HG03575 (cell line): ENCODE results near the gene CLDN6.

Experiments used
- ATAC-seq: cut with Tn5 transposase; IDR thresholded peaks from one replicate; pipeline ENCODE4 v1.9.1; 2021; ENCODE audit not compliant: unreplicated experiment, insufficient number of reproducible peaks, low FRiP score; ENCODE audit errors: extremely low read depth

CLDN6 gene

DNA sequence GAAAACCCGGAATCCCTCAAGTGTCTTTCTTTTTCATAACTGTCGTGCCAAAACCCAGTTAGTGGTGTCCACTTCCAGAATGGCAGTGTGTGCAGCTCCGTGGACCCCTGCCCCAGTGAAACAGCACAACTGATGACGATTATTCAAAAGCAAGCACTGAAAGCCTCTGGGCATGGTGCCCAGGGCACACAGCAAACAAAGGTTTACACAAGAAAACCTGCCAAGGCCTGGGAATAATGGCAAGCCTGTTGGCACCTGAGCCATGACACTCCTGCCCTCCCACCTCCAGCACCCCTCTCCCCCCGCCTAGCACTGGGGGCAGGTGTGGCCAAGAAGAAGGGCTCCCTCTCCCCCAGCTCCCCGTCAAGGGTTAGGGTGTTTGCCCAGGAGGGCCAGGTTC is 40.5 kb downstream of the CLDN6 start:
- no peak for ATAC-seq

DNA sequence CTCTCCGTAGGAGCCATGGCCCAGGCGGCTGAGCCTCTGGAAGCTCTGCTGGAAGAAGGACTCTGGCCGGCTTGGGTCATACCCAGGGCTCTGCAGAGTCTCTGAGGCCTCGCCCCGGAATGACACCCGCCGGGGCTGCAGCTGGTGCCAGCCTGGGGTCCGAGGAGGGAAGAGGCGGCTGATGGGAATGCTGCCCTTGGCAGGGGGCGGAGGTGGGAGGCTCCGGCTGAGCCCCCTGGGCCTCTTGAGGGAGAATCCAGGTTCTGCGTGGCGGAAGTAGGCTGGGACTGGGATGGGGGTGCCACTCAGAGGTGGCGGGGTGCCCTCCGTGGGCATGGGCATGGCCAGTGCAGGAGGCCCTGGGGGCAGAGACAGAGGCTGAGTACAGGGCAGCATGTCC is 41.3 kb downstream of the CLDN6 start:
- no peak for ATAC-seq

DNA sequence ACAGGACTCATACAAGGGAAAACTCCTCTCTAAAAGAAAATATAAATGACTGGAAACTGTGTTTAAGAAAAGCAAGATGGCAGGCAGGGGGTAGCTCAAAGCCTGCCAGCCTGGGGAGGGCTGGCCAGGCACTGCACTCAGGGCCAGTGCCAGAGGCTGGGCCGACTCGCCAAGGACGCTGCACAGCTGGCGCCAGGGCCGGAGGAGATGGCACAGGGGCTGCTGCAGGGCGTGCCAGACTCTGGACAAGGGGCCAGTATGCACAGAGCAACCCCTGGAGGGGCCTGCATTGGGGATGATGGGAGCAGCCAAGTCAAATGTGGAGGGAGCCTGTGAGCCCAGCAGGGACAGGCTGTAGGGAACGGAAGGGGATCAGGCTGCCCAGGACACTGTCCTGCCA is 41.8 kb downstream of the CLDN6 start:
- ATAC-seq = no peak

DNA sequence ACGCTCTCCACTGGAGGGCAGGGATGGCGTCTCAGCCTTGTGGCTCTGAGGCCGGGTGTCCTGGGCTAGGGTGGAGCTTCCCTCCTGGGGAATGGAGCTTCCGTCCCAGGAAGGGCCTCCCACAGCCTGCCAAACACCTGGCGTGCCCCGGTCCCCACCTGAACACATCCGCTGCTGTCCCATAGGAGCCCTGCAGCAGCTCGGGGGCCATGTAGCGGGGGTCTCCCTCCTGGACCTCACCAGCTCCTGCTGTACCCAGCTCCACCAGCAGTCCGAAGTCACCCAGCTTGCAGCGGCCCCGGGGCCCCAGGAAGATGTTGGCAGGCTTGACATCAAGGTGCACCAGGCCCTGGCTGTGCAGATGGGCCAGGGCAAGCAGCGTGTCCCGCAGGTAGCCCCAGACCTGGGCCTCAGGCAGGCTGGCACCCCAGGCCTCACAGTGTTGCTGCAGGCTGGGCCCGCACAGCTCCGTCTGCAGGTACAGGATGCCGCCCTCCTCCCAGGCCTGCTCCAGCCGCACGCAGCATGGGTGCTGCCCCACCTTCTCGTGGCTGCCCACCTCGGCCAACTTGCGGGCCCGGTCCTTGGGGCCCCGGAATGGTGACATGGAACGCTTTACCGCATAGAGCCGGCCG is 42.7 kb downstream of the CLDN6 start:
- no peak for ATAC-seq

DNA sequence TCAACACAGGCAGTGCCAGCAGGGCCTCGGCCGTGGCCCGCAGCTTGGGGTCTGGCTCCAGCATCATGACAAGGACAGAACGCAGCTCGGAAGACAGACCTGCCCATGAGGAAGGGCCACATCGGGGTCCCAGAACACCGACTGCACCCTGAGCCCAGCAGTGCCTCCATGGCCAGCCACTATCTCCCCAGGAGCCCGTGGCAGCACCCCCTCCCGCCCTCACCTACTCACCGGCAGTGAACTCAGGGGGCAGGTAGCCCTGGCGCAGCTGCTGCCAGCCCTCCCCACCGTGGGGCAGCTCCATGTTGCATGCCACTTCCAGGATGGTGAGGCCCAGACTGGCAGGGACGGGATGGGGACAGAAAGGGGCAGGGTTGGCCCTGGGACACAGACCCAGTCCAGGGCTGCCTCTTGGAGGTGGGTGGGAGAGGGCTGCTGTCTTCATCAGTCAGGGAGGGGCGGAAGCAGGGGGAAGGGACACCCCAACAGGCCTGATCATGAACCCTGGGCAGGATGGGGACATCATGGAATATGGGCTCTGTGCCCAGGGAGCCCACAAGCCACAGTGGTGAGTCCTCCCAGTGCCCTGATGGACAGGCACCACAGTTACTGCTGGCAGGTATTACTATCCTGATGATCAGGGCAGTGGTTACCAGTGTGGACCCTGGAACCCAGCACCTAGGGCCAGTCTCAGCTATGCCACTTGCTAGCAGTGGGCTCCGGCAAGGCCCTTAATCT is 43.5 kb downstream of the CLDN6 start:
- no peak for ATAC-seq

DNA sequence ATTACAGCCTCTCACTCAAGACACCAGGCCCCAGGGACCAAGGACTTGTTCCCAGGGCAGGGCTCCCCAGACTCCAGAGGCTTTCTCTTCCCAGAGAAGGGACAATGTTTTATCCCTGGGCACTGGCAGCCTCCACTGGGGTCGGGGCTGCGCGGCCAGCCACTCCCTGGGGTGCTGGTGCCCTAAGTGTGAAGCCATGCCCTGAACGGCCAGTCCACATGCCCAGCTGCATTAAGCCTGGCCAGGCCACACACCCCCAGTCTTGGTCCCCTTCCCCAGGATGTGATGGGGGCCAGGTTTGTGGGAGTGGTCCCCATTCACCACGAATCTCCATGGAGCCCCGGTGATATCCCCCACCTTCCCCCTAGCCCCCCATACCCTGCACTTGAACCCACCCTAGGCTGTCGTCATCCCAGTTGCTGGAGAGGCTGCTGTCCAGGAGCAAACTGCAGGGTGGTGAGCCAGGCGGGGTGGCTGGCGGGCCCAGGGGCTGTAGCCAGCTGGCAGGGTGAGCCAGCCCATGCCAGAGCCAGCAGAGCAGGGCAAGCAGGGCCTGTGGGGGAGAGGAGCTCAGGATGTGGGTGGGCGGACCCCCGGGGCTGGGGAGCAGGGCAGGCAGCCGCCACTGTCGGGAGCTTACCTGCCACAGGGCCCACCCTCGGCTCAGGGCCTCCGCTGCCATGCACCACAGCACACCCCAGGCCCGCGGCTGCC is 44.2 kb downstream of the CLDN6 start:
- ATAC-seq = no peak

DNA sequence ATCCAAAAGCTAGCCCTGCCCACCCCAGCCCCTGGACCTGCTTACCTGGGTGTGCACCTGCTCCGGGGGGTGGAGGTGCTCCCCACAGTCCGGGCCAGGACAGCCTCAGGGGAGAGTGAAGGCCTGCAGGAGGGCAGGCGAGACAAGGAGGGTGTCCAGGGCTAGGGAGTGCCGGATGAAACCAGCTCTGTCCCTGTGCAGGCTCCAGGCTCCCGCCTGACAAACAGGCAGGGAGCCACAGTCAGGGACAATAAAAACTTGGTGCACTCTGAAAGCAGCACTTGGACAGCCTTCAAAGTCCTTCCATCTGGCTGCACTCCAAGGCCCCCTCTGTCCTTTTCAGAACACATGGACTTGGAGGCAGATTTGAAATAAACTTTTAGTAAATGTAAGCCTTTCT is 44.9 kb downstream of the CLDN6 start:
- ATAC-seq = no peak

DNA sequence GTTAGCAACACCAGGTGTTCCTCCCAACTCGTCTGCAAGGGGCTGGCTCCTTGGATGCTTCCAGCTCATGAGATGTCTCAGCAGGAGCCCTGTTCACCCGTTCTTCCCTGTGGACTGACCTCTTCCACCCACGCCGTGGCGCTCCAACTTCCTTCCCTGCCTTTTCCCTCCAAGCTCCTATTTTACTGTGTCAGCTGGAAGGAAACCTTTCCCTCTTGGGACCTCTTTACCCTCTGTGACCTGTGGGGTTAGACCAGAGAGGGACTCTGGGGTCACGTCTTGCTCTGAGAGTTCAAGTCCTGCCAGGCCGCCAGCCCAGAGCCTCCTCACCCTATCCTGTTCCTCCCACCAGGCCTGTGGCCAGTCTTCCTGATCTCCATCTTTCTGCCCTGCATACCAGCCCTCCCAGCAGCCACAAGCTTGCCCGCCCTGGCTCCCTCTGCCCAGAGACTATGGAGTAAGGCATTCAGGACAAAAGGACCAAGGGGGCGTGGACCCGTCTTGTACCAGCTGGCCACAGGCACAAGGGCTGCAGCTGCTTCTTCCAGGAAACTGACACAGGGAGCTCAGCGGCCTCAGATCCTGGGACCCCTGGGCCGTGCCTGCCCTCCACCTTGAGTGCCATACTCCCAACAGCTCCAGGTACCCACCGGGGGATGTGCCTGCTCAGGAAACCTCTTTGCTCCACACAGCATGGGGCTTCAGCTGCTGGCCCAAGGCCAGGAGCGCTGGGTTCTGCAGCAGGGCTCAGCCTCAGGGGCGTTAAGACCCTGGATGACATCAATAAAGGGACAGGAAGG is 45.8 kb downstream of the CLDN6 start:
- no peak for ATAC-seq

DNA sequence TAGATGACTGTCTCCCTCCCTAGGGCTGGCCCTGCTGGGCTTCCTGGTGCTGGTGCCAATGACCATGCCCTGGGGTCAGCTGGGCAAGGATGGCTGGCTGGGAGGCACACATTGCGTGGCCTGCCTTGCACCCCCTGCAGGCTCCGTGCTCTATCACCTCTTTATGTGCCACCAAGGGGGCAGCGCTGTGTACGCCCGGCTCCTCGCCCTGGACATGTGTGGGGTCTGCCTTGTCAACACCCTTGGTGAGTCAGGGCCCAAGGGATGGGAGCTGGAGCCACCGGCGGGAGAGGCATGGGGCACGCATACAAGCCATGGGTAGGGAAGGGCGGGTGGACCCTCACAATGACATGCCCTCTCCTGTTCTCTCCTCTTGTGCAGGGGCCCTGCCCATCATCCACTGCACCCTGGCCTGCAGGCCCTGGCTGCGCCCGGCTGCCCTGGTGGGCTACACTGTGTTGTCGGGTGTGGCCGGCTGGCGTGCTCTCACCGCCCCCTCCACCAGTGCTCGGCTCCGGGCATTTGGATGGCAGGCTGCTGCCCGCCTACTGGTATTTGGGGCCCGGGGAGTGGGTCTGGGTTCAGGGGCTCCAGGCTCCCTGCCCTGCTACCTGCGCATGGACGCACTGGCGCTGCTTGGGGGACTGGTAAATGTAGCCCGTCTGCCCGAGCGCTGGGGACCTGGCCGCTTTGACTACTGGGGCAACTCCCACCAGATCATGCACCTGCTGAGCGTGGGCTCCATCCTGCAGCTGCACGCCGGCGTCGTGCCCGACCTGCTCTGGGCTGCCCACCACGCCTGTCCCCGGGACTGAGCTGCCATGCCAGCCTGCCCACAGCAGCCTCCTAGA is 46.6 kb downstream of the CLDN6 start:
- ATAC-seq = no peak

DNA sequence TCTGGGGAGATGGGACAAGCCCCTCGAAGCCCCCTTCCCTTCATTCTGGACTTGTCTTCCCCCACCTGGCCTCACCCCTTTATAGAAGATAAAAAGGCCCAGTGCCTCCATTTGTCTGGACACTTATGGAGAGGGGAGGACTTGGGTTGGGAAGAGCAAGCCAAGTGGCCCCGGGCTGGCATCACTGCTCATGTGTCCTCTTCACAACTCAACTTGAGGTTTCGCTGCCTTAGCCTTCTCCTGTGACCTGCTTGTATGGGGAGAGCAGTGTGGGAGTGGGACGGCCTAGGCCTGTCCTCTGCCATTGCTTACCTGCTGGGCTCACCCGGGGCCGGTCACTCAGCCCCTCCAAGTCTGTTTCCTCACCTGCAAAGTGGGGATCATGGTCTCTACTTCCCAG is 47.4 kb downstream of the CLDN6 start:
- no peak for ATAC-seq

DNA sequence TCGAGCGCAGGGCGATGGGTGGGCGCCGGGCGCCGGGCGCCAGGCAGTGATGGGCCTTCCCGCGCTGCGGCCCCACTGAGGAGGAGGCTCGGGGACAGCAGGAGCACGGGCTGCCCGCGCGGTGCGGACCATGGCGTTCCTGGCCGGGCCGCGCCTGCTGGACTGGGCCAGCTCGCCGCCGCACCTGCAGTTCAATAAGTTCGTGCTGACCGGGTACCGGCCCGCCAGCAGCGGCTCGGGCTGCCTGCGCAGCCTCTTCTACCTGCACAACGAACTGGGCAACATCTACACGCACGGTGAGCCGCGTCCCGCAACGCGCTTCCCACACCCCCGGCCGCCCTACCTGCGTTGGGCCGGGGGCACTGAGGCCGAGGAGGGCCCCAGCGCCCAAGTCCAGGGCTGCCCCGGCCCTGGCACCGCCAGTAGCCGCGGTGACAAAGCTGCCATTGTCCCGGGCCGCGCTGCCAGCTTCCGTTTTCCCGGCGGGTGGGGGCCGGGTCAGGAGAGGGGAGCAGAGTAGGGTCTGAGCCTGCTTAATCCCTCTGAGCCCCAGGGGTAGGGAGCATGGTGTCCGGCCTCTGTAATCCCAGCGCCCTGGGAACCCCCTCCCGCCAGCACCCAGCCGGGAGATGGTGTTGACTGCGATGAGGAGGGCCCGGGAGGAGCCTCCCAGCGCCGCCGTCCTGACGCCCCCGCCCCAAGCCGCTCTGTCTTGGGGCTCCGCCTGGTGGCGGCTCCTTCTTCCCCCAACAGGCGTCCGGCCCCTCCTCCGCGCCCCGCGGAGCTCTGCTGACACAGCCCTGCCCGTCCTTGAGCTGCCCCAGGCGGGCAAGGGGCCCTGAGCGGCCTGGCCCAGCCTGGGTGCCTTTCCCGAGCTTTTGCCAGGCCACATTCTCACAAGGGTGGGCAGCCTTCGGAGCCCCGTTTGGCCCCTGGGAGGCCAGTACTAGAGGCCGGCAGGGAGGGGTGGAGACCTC is 48.1 kb downstream of the CLDN6 start:
- no peak for ATAC-seq

DNA sequence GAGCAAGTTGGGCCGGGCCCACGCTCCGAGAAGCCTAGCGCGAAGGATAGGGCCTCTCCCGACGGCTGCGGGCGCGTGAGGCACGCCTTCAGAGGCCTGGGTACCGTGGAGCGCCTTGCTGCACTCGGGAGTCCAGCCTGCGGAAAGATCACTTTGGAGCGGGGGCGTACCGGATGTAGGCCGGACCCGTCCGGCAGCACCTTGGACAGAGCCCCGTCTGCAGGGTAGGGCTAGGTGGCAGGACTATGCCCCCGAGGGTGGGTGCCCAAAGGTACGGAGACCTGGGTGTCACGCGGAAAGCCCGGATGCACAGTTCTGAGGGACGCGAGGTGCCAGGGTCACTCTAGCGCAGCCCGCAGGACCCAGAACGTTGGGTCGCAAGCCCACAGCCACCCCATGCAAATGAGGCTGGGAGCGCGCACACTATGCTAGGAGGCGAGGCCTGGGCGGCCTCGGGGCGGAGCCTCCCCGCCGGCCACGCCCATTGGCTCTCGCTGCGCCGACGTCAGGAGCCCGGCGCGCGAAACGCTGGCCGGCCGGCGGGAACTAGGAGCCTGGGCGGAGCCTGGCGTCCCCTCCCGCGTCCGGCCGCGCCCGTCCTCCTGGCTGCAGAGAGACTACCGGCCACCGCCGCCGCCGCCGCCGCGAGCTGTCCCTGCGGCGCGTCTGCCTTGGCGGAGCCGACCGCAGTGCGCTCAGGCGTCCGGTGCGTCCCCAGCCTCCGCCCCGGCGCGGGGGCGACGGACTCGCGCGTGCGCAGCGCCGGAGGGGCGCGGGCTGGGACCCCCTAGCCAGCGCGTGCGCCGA is 49.0 kb downstream of the CLDN6 start, which contains the start of gene PAQR4:
Gene PAQR4 (plus strand): TSS at position 611 of the 807 bp plus-strand sequence. CDS start 327 bp downstream, outside the sequence.
- no peak for ATAC-seq

DNA sequence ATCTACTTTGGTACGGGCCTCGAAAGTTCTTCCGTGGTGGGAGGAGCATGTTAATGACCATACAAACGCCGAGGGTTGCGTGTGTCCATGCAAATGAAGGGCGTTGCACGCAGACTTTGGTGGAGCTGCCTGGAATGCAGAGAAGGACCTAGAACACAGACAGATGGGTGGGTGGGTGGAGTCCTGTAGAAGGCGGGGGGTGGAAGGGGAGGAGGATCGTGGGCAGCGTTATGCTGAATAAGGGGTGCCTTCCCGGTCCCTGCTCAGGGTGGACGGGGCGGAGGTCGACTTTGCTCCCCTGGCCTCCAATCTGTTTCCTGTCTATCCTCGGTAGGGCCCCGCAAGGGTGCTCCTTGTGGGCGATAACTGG is 49.6 kb downstream of the CLDN6 start:
- no peak for ATAC-seq

DNA sequence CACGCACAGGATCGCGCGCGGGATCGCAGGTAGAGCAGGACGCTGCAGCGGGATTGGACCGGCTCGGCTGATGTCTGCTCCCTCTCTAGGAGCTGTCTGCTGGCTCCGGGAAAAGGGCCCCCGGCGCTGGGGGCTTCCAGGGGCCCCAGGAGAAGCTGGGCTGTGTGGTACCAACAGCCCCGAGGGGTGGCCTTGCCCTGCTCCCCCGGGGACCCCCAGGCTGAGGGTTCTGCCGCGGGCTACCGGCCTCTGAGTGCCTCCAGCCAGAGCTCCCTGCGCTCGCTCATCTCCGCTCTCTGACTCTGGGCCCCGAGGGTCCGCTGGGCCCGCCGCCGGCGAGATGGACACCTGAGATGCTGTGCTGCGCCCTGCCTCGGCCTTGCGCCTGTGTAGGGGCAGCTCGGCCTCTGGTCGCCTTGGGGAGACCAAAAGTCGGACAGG is 50.2 kb downstream of the CLDN6 start:
- no peak for ATAC-seq

DNA sequence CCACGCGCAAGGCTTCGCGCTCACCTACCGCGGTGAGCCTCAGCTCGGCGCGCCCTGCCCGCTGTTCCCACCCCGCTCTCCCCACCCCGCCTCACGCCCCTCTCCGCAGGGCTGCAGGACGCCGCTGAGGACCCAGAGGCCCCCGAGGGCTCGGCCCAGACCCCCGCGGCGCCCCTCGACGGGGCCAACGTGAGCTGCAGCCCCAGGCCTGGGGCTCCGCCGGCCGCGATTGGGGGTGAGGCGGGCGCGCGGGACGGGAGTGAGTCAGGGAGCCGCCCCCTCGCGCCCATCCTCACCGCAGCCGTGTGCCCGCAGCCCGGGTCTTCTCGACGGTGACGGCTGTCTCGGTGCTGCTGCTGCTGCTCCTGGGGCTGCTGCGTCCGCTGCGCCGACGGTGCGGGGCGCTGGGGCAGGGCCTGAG is 50.8 kb downstream of the CLDN6 start:
- ATAC-seq = no peak

DNA sequence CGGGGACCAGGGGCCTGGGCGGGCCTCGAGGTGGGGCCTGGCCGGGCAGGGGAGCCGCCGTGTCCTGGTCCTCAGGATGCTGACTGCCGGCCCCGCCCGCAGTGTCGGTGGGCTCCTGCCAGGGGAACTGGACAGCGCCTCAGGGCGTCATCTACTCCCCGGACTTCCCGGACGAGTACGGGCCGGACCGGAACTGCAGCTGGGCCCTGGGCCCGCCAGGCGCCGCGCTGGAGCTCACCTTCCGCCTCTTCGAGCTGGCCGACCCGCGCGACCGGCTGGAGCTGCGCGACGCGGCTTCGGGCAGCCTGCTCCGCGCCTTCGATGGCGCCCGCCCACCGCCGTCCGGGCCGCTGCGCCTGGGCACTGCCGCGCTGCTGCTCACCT is 51.2 kb downstream of the CLDN6 start:
- ATAC-seq = no peak
